Esophagus (tissue), 2 donors: ENCODE data around the gene RYR2. TPM values are rescaled to one million over a fixed set of nuclear protein-coding genes. Genes with fewer than 3 reads are reported as not detected.

Experiments used
- H3K27ac ChIP-seq, 2 donors: one replicate each; pipeline ENCODE4 v1.5.1; 2013; ENCODE audit warnings: low read depth in 2 of 2, mild to moderate bottlenecking in 2 of 2, inconsistent platforms in 1 of 2, low read length in 1 of 2, moderate library complexity in 1 of 2
- H3K27me3 ChIP-seq, 2 donors: one replicate each; pipeline ENCODE4 v1.6.1; 2013; ENCODE audit warnings: low read length in 2 of 2, control low read depth in 1 of 2, mild to moderate bottlenecking in 1 of 2; ENCODE audit not compliant: insufficient read depth in 2 of 2, control insufficient read depth in 1 of 2
- H3K36me3 ChIP-seq, 2 donors: one replicate each; pipeline ENCODE4 v1.6.1; 2013; ENCODE audit warnings: low read length in 1 of 2; ENCODE audit not compliant: control insufficient read depth in 2 of 2, insufficient read depth in 2 of 2
- H3K4me1 ChIP-seq, 2 donors: one replicate each; pipeline ENCODE4 v1.6.1; 2013; ENCODE audit warnings: low read length in 1 of 2; ENCODE audit not compliant: control insufficient read depth in 2 of 2, insufficient read depth in 2 of 2
- H3K4me3 ChIP-seq, 2 donors: one replicate each; pipeline ENCODE4 v1.5.1; 2013; ENCODE audit warnings: low read length in 2 of 2, mild to moderate bottlenecking in 2 of 2, low read depth in 1 of 2, moderate library complexity in 1 of 2
- H3K9me3 ChIP-seq, 2 donors: one replicate each; pipeline ENCODE4 v1.6.1; 2013; ENCODE audit warnings: mild to moderate bottlenecking in 2 of 2, low read depth in 1 of 2, low read length in 1 of 2, moderate library complexity in 1 of 2; ENCODE audit not compliant: control insufficient read depth in 2 of 2, insufficient read depth in 1 of 2
- polyA plus RNA-seq, 2 donors: library from polyadenylated mRNA; stranded (reverse); fragments of 200-250 nt; gene quantifications; one replicate each; pipeline ENCODE4 v1.2.3, GENCODE V29; 2013
- donor health status: healthy with polysubstance abuse.
- donor health status: Bipolar disorder and iron deficiency.

The RYR2 gene
- polyA plus RNA-seq, 2 donors: 0.35 to 1.2 TPM

DNA sequence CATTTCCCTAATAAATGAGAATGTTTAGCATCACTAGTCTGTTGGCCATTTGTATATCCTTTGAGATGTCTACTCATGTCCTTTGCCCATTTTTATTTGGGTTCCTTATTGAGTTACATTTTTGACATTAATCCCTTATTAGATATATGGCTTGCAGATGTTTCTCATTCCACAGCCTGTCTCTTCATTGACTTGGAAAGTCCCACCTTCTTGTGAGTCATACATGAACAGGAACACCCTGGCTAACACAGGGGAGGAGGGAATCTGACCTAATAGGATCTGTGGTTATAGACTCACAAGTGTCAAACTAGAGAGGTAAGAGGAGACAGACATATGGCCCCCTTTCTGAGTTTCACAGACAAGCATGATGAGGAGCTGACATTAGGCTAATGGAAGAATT lies 837.2 kb downstream of the RYR2 start:
- Histone ChIP-seq H3K27ac (no peak overlapping the region), H3K36me3 (no peaks in the 10 kb centered on the region), H3K27me3 (no peaks in the 10 kb centered on the region), H3K9me3 (no peaks in the 10 kb centered on the region), H3K4me3 (no peak overlapping the region), H3K4me1 (no peaks in the 10 kb centered on the region)

Other genes with a start within 250 kb of the RYR2 start
- gene MTR, start 246.9 kb upstream of the RYR2 start, polyA plus RNA-seq: 1 to 10 TPM; 2.4 to 3.6 TPM
- not detected for gene MT1HL1, start 37.7 kb upstream of the RYR2 start, polyA plus RNA-seq